ENCODE data around the gene BMPR1B.

GRCh38 chr4:94841864-94842221 is 84.1 kb downstream of the BMPR1B start:
- no peak for TF ChIP-seq POLR2AphosphoS5 (IDR thresholded peaks at IDR 0.05)
- no peak for TF ChIP-seq CTCF (IDR thresholded peaks at IDR 0.05)
